PC-3 (cell line): ENCODE results near the gene DNAH7. TPM values are rescaled to one million over a fixed set of nuclear protein-coding genes. Genes with fewer than 3 reads are reported as not detected.
A peak's percentile ranks its signal among the peaks of the same experiment; 100 is the strongest.

Source experiments
- ATAC-seq: fragments of 200-7000 bp; cut with Tn5 transposase; 2 replicates; pipeline ENCODE4 v1.9.1; 2020; ENCODE audit warnings: mild to moderate bottlenecking, moderate library complexity
- BruUV-seq: library from RNA; stranded (reverse); fragments of 400-500 nt; replicated peaks from 2 replicates; lab custom pipeline; 2021; lab: Mats Ljungman, UMichigan
- CTCF ChIA-PET: fragments of 300-600 bp; sonication (Branson Sonifier 250); formaldehyde crosslinking; loops from one replicate; lab custom pipeline; 2022; ENCODE audit warnings: antibody characterized with exemption; lab: Charles Lee
- POLR2A ChIA-PET: fragments of 300-600 bp; sonication (Branson Sonifier 250); formaldehyde crosslinking; loops from one replicate; lab custom pipeline; 2022; ENCODE audit warnings: antibody characterized with exemption; ENCODE audit not compliant: unreplicated experiment; lab: Charles Lee
- DNase-seq: peaks from one replicate; pipeline ENCODE4 v3.0.0-alpha.2; 2015
- H2AFZ ChIP-seq: fragments of 300-600 bp; sonication (generic); 2 replicates; pipeline ENCODE4 v1.6.0; 2016; ENCODE audit warnings: antibody characterized with exemption, low read length
- H3F3A ChIP-seq: fragments of 300-600 bp; sonication (generic); one replicate; pipeline ENCODE4 v1.6.0; 2017; ENCODE audit warnings: antibody characterized with exemption, low read length, control low read depth, mild to moderate bottlenecking; ENCODE audit not compliant: unreplicated experiment
- H3K27ac ChIP-seq: fragments of 300-600 bp; sonication (generic); 2 replicates; pipeline ENCODE4 v1.5.1; 2016; ENCODE audit warnings: mild to moderate bottlenecking, low read length
- H3K27me3 ChIP-seq: fragments of 300-600 bp; sonication (generic); 2 replicates; pipeline ENCODE4 v1.6.1; 2016; ENCODE audit warnings: low read length, mixed read lengths
- H3K36me3 ChIP-seq: fragments of 300-600 bp; sonication (generic); 2 replicates; pipeline ENCODE4 v1.6.1; 2016; ENCODE audit warnings: low read depth, mixed run types, low read length, mixed read lengths
- H3K4me1 ChIP-seq: fragments of 300-600 bp; sonication (generic); 2 replicates; pipeline ENCODE4 v1.5.1; 2016; ENCODE audit warnings: low read length; ENCODE audit not compliant: insufficient read depth
- H3K4me2 ChIP-seq: fragments of 300-600 bp; sonication (generic); 2 replicates; pipeline ENCODE4 v1.6.0; 2016; ENCODE audit warnings: low read length
- H3K4me3 ChIP-seq: fragments of 300-600 bp; sonication (generic); 2 replicates; pipeline ENCODE4 v1.5.1; 2016; ENCODE audit warnings: mild to moderate bottlenecking, low read length, mixed read lengths
- H3K79me2 ChIP-seq: fragments of 300-600 bp; sonication (generic); 2 replicates; pipeline ENCODE4 v1.6.1; 2017; ENCODE audit warnings: low read length, mixed read lengths
- H3K9ac ChIP-seq: fragments of 300-600 bp; sonication (generic); 2 replicates; pipeline ENCODE4 v1.6.0; 2016; ENCODE audit warnings: mild to moderate bottlenecking, low read length
- H3K9me2 ChIP-seq: fragments of 300-600 bp; sonication (generic); replicated peaks from 2 replicates; pipeline ENCODE4 v1.6.1; 2016; ENCODE audit warnings: mixed run types, low read length, mixed read lengths
- H3K9me3 ChIP-seq: fragments of 300-600 bp; sonication (generic); 2 replicates; pipeline ENCODE4 v1.6.1; 2016; ENCODE audit warnings: low read length, mixed read lengths
- H4K20me1 ChIP-seq: fragments of 300-600 bp; sonication (generic); 2 replicates; pipeline ENCODE4 v1.6.1; 2016; ENCODE audit warnings: low read length, mixed read lengths
- EZH2 ChIP-seq: fragments of 300-600 bp; sonication (generic); IDR thresholded peaks from one replicate; pipeline ENCODE4 v1.6.1; 2017; ENCODE audit warnings: antibody characterized with exemption, mild to moderate bottlenecking, low read length; ENCODE audit not compliant: unreplicated experiment
- EZH2phosphoT487 ChIP-seq: fragments of 300-600 bp; sonication (generic); IDR thresholded peaks from 2 replicates; pipeline ENCODE4 v1.6.1; 2018; ENCODE audit warnings: mild to moderate bottlenecking, antibody characterized with exemption, low read length, borderline replicate concordance
- intact Hi-C: fragments of 100-400 bp; cut with micrococcal nuclease; formaldehyde crosslinking; loops from 2 replicates; pipeline ENCODE4 v1.9.0; 2023
- total RNA-seq: library from RNA; depleted of rRNA; stranded (reverse); fragments of >200 nt; gene quantifications from 2 replicates; pipeline ENCODE4 v1.2.3, GENCODE V29; 2014
- TF ChIP-seq, protein P1 (sequence below): fragments of 300-600 bp; sonication (generic); conservative IDR thresholded peaks from 2 replicates; pipeline ENCODE4 v1.5.1; 2017; ENCODE audit warnings: antibody characterized with exemption, low read depth, mild to moderate bottlenecking, low read length

DNAH7 gene
- total RNA-seq, 1 experiment from 2014 or later: 1.9 TPM

- no peak overlapping the region for H3K9ac ChIP-seq
- ATAC-seq (no peak), DNase-seq (no peak)
- BruUV-seq: no TSS peak
- H3K4me1 ChIP-seq: peaks cover 4% of the 10 kb centered on the region; the same call in 1 of the 2 replicates
- CTCF ChIA-PET: no interaction called here
- H3K36me3 ChIP-seq: 0 out of 2 replicates have a peak, but pooled peaks cover under 1% of the 10 kb centered on the region
- no peak overlapping the region for H3K4me3 ChIP-seq
- TF ChIP-seq EZH2 (no peak), EZH2phosphoT487 (no peak)
- TF ChIP-seq, protein P1, sequence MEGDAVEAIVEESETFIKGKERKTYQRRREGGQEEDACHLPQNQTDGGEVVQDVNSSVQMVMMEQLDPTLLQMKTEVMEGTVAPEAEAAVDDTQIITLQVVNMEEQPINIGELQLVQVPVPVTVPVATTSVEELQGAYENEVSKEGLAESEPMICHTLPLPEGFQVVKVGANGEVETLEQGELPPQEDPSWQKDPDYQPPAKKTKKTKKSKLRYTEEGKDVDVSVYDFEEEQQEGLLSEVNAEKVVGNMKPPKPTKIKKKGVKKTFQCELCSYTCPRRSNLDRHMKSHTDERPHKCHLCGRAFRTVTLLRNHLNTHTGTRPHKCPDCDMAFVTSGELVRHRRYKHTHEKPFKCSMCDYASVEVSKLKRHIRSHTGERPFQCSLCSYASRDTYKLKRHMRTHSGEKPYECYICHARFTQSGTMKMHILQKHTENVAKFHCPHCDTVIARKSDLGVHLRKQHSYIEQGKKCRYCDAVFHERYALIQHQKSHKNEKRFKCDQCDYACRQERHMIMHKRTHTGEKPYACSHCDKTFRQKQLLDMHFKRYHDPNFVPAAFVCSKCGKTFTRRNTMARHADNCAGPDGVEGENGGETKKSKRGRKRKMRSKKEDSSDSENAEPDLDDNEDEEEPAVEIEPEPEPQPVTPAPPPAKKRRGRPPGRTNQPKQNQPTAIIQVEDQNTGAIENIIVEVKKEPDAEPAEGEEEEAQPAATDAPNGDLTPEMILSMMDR: no peak
- no peaks in the 10 kb centered on the region for H3K79me2 ChIP-seq
- H3K9me3 ChIP-seq: no peaks in the 10 kb centered on the region
- POLR2A ChIA-PET: no interaction called here
- no peak overlapping the region for H2AFZ ChIP-seq
- no peaks in the 10 kb centered on the region for H3F3A ChIP-seq
- H4K20me1 ChIP-seq: no peaks in the 10 kb centered on the region
- no peak overlapping the region for H3K27ac ChIP-seq
- H3K4me2 ChIP-seq: no peak overlapping the region
- intact Hi-C loops: no loop called here
- no peaks in the 10 kb centered on the region for H3K9me2 ChIP-seq
- no peaks in the 10 kb centered on the region for H3K27me3 ChIP-seq
These were observed 298.7 kb downstream of the DNAH7 start for GRCh38 chr2:195769975-195770374.

GRCh38 chr2:195768431-195768830 is 300.2 kb downstream of the DNAH7 start:
- TF ChIP-seq EZH2 (no peak), EZH2phosphoT487 (no peak)
- TF ChIP-seq, protein P1: no peak
- peak; percentile 30 for DNase-seq

DNA sequence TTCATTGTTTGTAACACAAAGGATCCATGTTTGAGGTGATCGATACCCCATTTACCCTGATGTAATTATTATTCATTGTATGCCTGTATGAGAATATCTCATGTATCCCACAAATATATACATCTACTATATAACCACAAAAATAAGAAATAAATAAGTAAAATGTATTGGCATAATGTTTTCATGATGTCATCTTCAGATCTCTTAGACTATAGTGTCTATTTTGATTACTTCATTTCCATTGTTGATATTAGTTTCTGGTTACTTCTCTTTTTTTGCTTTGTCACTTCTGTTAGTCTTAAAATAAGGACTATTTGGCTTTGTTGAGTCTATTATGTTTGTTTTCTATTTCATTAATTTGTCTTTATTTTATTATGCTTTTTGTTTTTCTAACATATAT is 301.9 kb downstream of the DNAH7 start:
- H3K27me3 ChIP-seq: no peaks in the 10 kb centered on the region
- ChIA-PET POLR2A (no interaction called here), CTCF (no interaction called here)
- ATAC-seq (no peak), DNase-seq (no peak)
- H3K9me2 ChIP-seq: no peaks in the 10 kb centered on the region
- 0 out of 2 replicates have a peak, but pooled peaks cover 3% of the 10 kb centered on the region for H3K36me3 ChIP-seq
- H3K27ac ChIP-seq: no peak overlapping the region
- no TSS peak for BruUV-seq
- H3F3A ChIP-seq: no peaks in the 10 kb centered on the region
- no peak overlapping the region for H3K4me3 ChIP-seq
- peaks cover 4% of the 10 kb centered on the region; the same call in 1 of the 2 replicates for H3K4me1 ChIP-seq
- TF ChIP-seq EZH2: no peak
- TF ChIP-seq, protein P1: no peak
- no peak for TF ChIP-seq EZH2phosphoT487
- H3K4me2 ChIP-seq: no peak overlapping the region
- no peak overlapping the region for H3K9ac ChIP-seq
- no peak overlapping the region for H2AFZ ChIP-seq
- no peaks in the 10 kb centered on the region for H4K20me1 ChIP-seq
- H3K9me3 ChIP-seq: no peaks in the 10 kb centered on the region; the same call in 1 of the 2 replicates
- no peaks in the 10 kb centered on the region for H3K79me2 ChIP-seq
- intact Hi-C loops: no loop called here

More at GRCh38 chr2:195768431-195768830, 300.2 kb downstream of the DNAH7 start:
- H3K9me2 ChIP-seq: no peaks in the 10 kb centered on the region
- H3K79me2 ChIP-seq: no peaks in the 10 kb centered on the region
- no peaks in the 10 kb centered on the region for H3K27me3 ChIP-seq
- H3K4me2 ChIP-seq: no peak overlapping the region
- H3K9ac ChIP-seq: no peak overlapping the region
- H3K4me3 ChIP-seq: no peak overlapping the region
- H3K27ac ChIP-seq: no peak overlapping the region
- ChIA-PET POLR2A (no interaction called here), CTCF (interaction anchor here (0.5 kb wide), 1 partner anchor 104 kb away, joined by 3 read pairs; no protein-coding TSS in a partner anchor)
- peaks cover 4% of the 10 kb centered on the region; the same call in 1 of the 2 replicates for H3K4me1 ChIP-seq
- no peak overlapping the region for H2AFZ ChIP-seq
- peak; percentile 54; the same call in 1 of the 2 replicates for ATAC-seq
- H3K9me3 ChIP-seq: no peaks in the 10 kb centered on the region; the same call in 1 of the 2 replicates
- H3F3A ChIP-seq: no peaks in the 10 kb centered on the region
- BruUV-seq: no TSS peak
- H4K20me1 ChIP-seq: no peaks in the 10 kb centered on the region
- H3K36me3 ChIP-seq: 0 out of 2 replicates have a peak, but pooled peaks cover 3% of the 10 kb centered on the region
- intact Hi-C loops: no loop called here
